ENCODE measurements around the gene HMX1.

HMX1 gene

GRCh38 chr4:8838961-8839431 lies 32.6 kb downstream of the HMX1 start:
- DNase-seq = no peak

DNA sequence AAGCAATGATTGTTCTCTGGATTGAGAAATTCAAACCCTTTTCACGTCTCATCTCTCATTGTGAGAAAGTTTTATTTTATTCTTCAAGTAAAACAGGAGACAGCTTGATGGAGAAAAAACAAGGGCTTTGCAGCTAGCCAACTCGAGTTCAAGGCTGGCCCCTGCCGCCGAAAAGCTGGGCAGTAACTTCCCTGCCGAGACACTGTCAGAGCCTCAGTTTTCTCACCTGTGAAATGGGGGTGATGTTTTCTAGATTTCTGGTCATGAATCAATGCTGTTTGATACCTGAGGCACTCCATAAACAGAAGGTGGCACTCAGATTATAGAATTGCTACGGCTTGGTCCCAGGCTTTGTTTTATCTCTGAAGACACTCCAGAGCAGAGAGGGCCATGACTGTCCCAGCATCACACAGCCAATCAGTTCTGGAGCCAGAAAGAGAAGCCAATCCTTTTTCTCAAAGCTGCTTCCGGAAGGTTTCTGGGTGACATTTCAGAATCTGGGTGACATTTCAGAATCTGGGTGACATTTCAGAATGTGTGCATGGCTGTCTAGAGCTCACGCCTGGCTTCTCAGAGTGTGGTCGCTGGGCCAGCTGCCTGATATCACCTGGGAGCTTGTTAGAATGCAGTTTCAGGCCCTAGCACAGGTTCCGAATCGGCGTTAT lies 33.2 kb downstream of the HMX1 start:
- no peak for DNase-seq

GRCh38 chr4:8837181-8837841 lies 34.3 kb downstream of the HMX1 start:
- DNase-seq = no peak

- no peak for DNase-seq
Measured at GRCh38 chr4:8836664-8837171, 34.9 kb downstream of the HMX1 start.

DNA sequence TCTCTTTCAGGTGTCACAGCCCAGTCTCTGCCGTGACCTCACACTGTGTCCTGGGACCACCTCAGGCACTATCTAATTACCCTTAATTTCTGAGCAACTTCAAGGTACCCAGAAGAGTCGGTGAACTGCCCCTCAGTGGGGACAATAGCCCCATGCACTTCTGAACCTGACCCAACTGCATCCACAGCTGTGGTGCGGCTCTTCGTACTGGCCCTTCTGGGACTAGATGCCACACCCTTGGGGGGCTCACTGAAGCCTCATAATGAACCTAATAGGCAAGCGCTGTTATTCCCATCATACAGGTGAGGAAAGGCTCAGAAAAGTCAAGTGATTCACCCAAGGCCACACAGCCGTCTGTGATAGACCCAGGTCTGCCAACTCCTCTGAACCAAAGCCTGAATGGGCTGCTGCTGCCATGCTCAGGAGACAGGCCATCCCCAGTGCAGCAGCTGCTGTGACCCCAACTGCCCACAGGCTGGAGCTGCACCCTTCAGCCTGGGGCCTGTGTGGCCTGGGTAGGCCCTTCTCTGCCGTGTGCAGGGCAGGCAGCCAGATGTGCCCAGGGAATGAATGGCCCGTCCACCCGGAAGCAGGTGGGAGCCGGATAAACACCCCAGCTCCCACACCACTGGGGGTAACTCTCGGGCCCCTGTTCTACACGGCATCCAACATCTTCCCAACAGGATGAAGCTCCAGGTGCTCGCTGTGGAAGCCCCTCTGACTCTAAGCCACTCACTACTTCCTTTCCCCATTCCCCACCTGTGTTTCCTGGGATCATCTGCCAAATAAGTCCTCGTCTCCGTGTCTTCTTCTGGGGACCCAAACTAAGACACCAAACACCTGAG lies 35.9 kb downstream of the HMX1 start:
- DNase-seq = no peak

DNA sequence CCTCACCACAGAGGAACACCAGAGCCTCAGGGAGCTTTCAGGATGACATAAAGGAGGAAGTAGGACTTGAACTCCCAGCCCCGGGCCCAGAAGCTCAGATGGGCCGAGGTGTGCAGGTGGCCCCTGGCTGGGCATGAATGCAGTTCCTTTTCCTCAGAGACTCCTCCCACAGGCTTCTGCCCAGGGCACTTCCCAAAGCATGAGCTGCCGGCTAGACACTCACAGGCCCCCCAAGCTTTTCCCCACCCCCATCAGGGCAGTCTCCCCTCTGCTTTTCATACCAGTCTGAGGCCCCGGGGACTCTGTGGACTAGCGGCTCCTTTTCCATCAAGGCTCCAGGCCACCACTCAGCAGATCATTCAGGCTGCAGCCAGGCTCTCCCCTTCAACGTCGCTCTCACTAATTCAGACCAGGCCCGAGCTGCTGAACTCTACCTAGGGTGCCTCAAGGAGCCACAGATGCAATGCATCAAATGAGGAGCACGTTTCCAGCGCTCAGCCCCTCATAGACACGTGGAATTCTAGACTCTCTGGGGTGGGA lies 36.9 kb downstream of the HMX1 start:
- no peak for DNase-seq

DNA sequence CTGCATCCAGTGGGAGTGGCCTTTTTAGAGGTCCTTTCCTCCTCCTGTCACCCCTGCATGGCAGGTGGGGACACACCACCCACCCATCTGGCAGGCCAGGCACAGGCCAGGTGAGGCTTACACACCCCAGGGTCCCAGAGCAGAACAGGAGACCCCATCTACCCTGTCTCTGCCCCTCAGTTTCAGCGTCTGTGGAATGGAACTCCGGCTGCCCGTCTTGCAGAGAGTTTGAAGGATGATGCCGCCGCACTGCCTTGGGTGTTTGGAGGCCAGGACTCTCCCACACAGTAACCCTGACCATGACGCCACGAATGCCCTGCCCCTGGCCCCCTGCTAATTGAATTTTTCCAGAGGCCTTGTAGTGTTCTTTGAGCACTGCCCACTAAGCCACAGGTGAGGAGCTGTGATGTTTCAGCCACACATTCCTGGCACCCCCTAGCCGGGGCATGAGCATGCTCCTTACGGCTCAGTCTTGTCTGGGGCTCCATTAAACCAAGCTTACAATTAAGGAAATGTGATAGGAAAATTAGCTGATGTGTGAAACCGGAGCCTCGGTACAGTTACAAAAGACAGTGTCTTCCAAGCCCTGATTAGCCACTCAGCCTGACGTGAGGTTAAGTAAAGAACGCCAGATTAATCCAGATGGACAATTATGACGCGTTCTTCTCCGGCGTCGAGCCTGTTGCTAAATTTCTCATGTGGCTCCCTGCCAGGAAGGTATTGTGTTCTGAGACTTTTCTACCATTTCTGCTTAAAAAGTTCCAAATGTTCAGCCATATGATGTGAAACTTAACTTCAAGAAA lies 39.3 kb downstream of the HMX1 start:
- no peak for DNase-seq

DNA sequence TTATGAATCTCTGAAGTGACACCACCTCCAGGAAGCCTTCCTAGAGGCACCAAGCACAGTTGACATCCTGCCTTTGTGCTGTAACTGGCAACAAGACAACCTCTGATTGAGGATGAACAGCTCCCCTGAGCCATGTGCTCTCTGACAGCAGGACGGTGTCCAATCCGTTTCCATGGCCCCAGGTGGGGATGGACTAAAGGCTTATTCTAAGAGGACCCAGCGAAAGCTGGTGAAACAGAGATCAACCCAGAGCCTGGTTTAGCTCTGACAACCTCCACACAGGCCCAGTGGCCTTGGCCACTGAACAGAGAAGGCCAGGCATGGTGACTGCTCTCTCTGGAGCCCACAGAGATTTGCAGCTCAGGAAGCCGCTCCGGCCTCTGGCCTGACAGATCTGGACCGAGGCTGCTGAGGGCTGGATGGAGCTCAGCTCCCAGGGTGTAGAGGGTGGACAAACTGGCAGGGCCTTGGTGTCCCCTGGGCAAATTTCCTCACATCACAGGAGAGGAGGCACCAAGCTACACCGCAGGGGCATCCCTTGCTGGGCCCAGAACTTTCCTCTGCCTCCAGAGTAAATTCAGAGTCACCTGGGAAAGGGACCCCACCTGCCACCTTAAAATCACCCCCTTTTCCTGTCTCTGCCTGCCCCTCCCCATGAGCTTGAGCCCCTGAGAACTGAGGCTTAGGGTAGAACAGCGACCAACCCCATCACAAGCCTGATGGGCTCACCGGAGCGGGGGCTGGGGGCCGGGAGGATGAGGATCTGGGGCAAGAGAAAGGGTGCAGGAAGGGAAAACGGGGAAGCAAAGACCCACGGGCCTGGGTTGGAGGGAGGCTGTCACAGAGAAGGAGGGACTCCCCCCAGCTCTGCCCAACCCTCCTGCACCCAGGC lies 40.2 kb downstream of the HMX1 start:
- DNase-seq = no peak

GRCh38 chr4:8830611-8831200 lies 40.9 kb downstream of the HMX1 start:
- DNase-seq = no peak

DNA sequence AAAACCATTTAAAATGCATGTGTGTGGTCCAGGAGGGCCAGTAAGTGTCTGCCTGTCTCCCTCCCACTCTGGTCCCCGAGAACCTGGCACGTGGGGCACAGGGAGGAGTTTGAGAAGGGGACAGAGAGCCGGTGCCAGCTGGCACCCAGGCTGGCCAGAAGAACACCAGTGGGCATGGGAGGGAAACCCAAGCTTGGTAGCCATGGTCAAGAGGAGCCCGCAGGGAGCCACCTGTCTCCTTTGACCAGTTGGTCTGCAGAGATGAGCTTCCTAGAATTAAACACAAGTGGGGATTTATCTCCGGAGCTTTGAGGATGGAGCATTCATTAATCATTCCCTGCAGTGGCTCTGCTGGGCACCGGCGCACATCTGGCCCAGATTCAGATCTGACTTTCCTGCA lies 41.6 kb downstream of the HMX1 start:
- no peak for DNase-seq

GRCh38 chr4:8829584-8829983 lies 42.1 kb downstream of the HMX1 start:
- no peak for DNase-seq

DNA sequence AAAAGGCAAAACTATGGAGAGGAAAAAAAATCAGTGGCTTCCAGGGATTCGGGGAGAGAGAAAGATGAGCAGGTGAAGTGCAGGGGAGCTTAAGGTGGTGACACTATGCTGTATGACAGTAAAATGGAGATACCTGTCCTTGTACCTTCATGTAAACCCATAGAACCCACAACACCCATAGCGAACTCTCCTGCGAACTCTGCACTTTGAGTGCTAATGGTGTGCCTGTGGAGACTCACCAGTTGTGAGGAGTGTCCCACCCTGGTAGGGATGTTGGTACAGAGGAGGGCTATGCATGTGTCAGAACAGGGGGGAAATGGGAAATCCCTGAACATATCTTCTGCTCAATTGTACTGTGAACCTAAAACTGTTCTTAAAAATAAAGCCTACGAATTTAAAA lies 42.8 kb downstream of the HMX1 start:
- no peak for DNase-seq

DNA sequence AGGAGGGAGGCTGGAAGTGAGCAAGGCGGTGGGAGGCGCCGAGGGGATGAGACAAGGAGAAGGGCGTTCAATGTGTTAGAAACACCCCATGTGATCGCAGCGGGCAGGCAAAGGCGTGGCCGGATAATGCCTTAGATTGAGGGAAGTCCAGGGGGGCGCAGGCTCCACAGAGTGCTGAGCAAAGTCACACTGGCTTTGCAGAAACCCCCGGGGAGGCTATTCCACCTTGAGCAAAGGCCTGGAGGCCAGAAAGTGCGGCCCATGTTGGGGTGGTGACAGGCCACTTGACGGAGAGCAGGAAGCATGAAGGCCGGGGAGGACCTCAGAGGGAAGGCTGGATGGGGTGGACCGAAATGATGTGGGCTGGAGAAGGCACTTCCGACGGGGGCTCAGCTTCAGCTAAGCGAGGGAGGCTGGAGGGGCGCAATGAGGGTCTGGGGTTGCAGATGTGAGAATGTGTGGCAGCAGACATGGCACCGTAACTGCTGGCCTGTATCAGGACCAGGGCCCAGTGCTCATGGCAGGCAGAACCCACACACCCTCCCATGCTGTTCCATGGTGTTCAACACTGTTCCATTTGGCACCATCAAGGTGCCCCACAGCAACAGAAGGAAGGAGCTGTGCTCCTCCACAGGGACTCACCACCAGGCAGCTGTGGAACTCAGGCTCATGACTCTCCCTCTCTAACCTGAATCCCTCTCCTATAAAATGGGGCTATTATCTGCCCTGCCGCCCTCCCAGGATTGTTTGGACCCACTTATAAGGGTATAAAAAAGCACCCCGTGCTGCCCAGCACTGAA lies 50.3 kb downstream of the HMX1 start:
- DNase-seq = no peak

DNA sequence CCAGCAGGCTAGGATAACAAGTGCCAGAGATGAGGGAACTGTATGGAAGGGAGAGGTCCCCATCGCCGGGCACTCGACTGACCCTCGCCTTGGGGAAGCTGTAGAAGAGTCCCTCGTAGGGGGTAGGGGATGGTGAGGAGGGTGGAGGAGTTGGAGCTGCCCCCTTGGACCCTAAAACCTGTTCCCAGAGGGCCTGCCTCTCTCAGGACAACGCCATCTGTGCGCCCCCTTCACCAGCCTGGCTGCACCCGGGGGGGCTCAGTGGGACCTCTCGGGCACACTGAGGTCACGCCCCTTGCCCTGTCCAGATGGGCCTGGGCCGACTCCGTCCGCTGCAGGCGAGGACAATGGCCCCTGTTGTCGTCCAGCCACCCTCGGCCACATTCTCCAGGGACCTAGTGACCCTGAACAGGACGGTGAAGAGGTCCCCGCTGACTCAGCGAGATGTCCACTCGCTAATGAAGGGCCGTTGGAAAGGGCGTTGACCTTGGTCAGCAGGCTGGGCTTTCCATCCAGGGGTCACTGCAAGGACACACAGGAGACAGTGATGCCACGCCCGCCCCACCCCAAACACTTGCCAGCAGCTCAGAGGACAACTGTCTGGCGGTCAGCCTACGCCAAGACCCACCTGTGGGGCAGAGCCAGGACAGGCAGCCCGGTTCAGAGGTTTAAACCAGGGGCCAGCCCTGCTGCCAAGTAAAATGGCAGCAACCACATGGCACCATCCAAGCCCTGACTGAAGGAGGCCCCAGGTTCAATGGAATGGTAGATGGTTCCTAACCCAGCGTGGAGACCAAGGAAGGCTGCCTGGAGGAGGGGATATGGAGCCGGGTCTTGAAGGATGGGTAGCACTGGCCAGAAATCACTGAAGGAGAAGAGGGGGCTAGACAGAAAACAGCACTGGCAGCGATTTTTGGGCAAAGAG lies 51.2 kb downstream of the HMX1 start:
- DNase-seq = no peak

GRCh38 chr4:8819473-8820177 lies 52.0 kb downstream of the HMX1 start:
- DNase-seq = no peak

DNA sequence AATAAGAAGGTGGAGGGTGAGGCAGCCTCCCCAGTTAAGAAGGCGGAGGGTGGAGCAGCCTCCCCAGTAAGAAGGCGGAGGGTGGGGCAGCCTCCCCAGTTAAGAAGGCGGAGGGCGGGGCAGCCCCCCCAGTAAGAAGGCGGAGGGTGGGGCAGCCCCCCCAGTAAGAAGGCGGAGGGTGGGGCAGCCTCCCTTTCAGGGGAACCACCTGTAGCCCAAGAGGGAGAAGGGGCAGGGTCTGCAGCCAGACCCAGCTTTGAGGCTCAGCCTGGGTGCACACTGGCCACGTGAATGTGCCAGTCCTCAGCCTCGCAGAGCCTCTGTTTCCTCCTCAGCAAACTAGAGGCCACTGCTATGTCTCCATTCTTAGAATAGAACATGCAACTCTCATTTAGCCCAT lies 52.6 kb downstream of the HMX1 start:
- DNase-seq = no peak

GRCh38 chr4:8818063-8818881 lies 53.4 kb downstream of the HMX1 start:
- DNase-seq = no peak

- DNase-seq = no peak
Measured at GRCh38 chr4:8817813-8818062, 53.9 kb downstream of the HMX1 start.

Data from DMS153 (cell line).